HL-60 (cell line): ENCODE measurements around the gene DMD.

Experiments
- DNase-seq, 2 experiments: peaks; one replicate each; pipeline ENCODE4 v3.0.0-alpha.2; 2010 to 2020; ENCODE audit warnings: low read depth in 1 of 2, low spot score in 1 of 2
- H3K27ac ChIP-seq: fragments of 250-450 bp; sonication (Bioruptor Pico); replicated peaks from 2 replicates; pipeline ENCODE4 v1.5.1; 2020; ENCODE audit warnings: mild to moderate bottlenecking, moderate library complexity
- H3K27me3 ChIP-seq: fragments of 250-450 bp; sonication (Bioruptor Pico); 2 replicates; pipeline ENCODE4 v1.5.1; 2021; ENCODE audit warnings: mild to moderate bottlenecking, moderate library complexity; ENCODE audit not compliant: insufficient read depth, poor library complexity, severe bottlenecking
- H3K4me3 ChIP-seq: replicated peaks from 2 replicates; pipeline ENCODE4 v1.5.1; 2011; ENCODE audit warnings: mild to moderate bottlenecking, control low read depth, low read length; ENCODE audit not compliant: insufficient read depth
- GABPA ChIP-seq: IDR thresholded peaks from 2 replicates; pipeline ENCODE4 v1.6.1; 2012; ENCODE audit warnings: low read depth
- POLR2AphosphoS5 ChIP-seq: IDR thresholded peaks from 2 replicates; pipeline ENCODE4 v1.6.1; 2012; ENCODE audit warnings: low read depth
- SPI1 ChIP-seq: IDR thresholded peaks from 2 replicates; pipeline ENCODE4 v1.6.1; 2012; ENCODE audit warnings: low read depth, mild to moderate bottlenecking, borderline replicate concordance
- TF ChIP-seq, protein P1 (sequence below): IDR thresholded peaks from 2 replicates; pipeline ENCODE4 v1.6.1; 2012; ENCODE audit warnings: low read depth; ENCODE audit not compliant: insufficient replicate concordance
- TF ChIP-seq, protein P2 (sequence below): IDR thresholded peaks from one replicate; pipeline ENCODE4 v1.5.1; 2011; ENCODE audit warnings: low read length, control low read depth, inconsistent platforms; ENCODE audit not compliant: insufficient read depth

Gene DMD

DNA sequence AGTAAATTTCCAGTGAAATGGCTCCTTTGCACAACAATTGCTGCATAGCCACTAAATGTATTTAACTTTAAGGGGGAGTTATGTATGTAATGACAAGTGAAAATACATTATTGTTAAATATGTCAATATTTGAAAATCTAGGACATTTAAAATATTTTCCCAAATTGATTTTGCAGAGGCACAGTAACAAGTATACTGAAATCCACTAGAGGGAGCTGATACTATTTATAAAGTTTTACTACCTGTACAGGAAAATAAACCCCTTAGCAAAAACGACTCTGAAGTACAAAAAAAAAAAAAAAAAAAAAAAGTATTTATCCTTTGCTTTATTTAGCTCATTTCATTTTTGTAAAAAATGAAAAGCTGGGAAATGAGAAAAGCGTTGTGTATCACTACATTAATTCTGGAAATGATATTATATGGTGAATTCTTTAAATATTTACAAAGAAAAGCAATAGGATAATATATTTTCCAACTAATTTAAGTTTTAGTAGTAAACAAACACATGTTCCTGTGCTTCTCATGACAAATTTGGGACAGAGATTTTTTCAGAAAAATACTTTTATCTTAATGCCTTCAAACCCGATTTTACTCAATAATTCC, 727.7 kb downstream of the DMD start:
- no peak overlapping the region for H3K27ac ChIP-seq
- H3K27me3 ChIP-seq: no peaks in the 10 kb centered on the region
- no peak for TF ChIP-seq GABPA
- no peak for TF ChIP-seq SPI1
- TF ChIP-seq, protein P1, sequence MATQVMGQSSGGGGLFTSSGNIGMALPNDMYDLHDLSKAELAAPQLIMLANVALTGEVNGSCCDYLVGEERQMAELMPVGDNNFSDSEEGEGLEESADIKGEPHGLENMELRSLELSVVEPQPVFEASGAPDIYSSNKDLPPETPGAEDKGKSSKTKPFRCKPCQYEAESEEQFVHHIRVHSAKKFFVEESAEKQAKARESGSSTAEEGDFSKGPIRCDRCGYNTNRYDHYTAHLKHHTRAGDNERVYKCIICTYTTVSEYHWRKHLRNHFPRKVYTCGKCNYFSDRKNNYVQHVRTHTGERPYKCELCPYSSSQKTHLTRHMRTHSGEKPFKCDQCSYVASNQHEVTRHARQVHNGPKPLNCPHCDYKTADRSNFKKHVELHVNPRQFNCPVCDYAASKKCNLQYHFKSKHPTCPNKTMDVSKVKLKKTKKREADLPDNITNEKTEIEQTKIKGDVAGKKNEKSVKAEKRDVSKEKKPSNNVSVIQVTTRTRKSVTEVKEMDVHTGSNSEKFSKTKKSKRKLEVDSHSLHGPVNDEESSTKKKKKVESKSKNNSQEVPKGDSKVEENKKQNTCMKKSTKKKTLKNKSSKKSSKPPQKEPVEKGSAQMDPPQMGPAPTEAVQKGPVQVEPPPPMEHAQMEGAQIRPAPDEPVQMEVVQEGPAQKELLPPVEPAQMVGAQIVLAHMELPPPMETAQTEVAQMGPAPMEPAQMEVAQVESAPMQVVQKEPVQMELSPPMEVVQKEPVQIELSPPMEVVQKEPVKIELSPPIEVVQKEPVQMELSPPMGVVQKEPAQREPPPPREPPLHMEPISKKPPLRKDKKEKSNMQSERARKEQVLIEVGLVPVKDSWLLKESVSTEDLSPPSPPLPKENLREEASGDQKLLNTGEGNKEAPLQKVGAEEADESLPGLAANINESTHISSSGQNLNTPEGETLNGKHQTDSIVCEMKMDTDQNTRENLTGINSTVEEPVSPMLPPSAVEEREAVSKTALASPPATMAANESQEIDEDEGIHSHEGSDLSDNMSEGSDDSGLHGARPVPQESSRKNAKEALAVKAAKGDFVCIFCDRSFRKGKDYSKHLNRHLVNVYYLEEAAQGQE: no peak
- no peak for TF ChIP-seq POLR2AphosphoS5
- TF ChIP-seq, protein P2, sequence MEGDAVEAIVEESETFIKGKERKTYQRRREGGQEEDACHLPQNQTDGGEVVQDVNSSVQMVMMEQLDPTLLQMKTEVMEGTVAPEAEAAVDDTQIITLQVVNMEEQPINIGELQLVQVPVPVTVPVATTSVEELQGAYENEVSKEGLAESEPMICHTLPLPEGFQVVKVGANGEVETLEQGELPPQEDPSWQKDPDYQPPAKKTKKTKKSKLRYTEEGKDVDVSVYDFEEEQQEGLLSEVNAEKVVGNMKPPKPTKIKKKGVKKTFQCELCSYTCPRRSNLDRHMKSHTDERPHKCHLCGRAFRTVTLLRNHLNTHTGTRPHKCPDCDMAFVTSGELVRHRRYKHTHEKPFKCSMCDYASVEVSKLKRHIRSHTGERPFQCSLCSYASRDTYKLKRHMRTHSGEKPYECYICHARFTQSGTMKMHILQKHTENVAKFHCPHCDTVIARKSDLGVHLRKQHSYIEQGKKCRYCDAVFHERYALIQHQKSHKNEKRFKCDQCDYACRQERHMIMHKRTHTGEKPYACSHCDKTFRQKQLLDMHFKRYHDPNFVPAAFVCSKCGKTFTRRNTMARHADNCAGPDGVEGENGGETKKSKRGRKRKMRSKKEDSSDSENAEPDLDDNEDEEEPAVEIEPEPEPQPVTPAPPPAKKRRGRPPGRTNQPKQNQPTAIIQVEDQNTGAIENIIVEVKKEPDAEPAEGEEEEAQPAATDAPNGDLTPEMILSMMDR: no peak
- no peak overlapping the region for H3K4me3 ChIP-seq
- DNase-seq: no peak

DNA sequence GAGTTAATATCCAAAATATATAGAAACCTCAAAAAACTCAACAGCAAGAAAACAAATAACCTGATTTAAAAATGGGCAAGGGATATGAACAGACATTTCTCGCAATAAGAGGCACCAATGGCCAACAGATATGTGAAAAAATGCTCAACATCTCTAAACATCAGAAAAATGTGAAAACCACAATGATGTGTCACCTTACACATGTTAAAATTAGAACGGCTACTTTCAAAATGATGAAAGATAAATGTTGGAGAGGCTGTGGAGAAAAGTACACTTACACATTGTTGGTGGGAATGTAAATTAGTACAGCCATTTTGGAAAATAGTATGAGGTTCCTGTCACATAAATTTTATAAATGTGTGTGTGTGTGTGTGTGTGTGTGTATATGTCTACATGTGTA, 731.3 kb downstream of the DMD start:
- Histone ChIP-seq H3K4me3 (no peak overlapping the region), H3K27me3 (no peaks in the 10 kb centered on the region), H3K27ac (no peak overlapping the region)
- DNase-seq: no peak
- TF ChIP-seq, protein P2: no peak
- TF ChIP-seq, protein P1: no peak
- TF ChIP-seq SPI1: no peak
- no peak for TF ChIP-seq GABPA
- TF ChIP-seq POLR2AphosphoS5: no peak

DNA sequence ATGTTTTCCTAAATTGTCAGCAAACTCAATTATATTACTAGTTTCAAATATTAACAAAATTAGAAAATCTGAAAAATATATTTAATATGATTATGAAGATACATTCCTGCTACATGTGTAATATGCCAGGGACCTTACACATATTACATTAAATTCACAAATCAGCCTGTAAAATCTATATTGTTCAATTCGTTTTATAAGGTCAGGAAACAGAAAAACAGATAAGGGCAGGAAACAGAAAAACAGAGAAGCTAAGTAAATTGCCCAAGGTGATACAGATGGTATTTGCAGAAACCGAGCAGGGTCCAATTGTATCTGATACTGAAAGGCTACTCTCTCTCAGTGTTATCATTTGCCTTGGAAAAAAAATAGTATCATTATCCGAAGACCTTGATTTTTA, 739.0 kb downstream of the DMD start:
- no peak overlapping the region for H3K4me3 ChIP-seq
- H3K27me3 ChIP-seq: no peaks in the 10 kb centered on the region
- H3K27ac ChIP-seq: no peak overlapping the region
- no peak for DNase-seq
- TF ChIP-seq POLR2AphosphoS5: no peak
- TF ChIP-seq, protein P1: no peak
- TF ChIP-seq SPI1: no peak
- no peak for TF ChIP-seq GABPA
- TF ChIP-seq, protein P2: no peak
